Stimulated activated naive CD8-positive, alpha-beta T cell treated with anti-CD3 and anti-CD28 coated beads, Interleukin-15, amount 100 ng/mL, for 72 hours (primary cell): ENCODE results near the gene HIPK4.
A peak's percentile ranks its signal among the peaks of the same experiment; 100 is the strongest.
"Not testable (repeated sequence)": the region's sequence is repeated elsewhere in the genome, so short reads cannot be mapped to it uniquely, and the experiment has no call there.

Experiments used
- ATAC-seq: fragments of 150-1000 bp; cut with Tn5 transposase; 2 replicates; pipeline ENCODE4 v1.10.0; 2021; ENCODE audit warnings: mild to moderate bottlenecking, moderate library complexity
- DNase-seq, 2 donors: peaks; one replicate each; pipeline ENCODE4 v3.0.0; 2021 to 2022
- H3K27ac Mint-ChIP-seq, 2 donors: one replicate each; pipeline ENCODE4 v1.8.0; 2022; ENCODE audit warnings: mild to moderate bottlenecking in 2 of 2, mixed read lengths in 2 of 2, moderate library complexity in 2 of 2
- H3K27me3 Mint-ChIP-seq: one replicate; pipeline ENCODE4 v1.8.0; 2022; ENCODE audit warnings: mixed read lengths
- H3K4me1 Mint-ChIP-seq: one replicate; pipeline ENCODE4 v1.8.0; 2022; ENCODE audit warnings: mild to moderate bottlenecking, mixed read lengths
- H3K4me3 Mint-ChIP-seq, 2 donors: one replicate each; pipeline ENCODE4 v1.8.0; 2022; ENCODE audit warnings: mild to moderate bottlenecking in 2 of 2, mixed read lengths in 2 of 2, moderate library complexity in 1 of 2
- H3K9me3 Mint-ChIP-seq, 2 donors: one replicate each; pipeline ENCODE4 v1.8.0; 2022; ENCODE audit warnings: mixed read lengths in 2 of 2

Gene HIPK4

GRCh38 chr19:40344422-40344821 lies 45.6 kb downstream of the HIPK4 start:
- peak overlapping the region in 1 of 2 donors; percentile 65 for H3K27ac Mint-ChIP-seq
- ATAC-seq (no peak), DNase-seq (no peak)
- H3K4me3 Mint-ChIP-seq = no peak overlapping the region
- no peaks in the 10 kb centered on the region for H3K27me3 Mint-ChIP-seq
- peaks cover 18% of the 10 kb centered on the region for H3K4me1 Mint-ChIP-seq
- no peaks in the 10 kb centered on the region for H3K9me3 Mint-ChIP-seq

GRCh38 chr19:40342644-40343311 lies 47.2 kb downstream of the HIPK4 start:
- H3K27ac Mint-ChIP-seq = peak overlapping the region in 1 of 2 donors; percentile 30
- no peaks in the 10 kb centered on the region for H3K9me3 Mint-ChIP-seq
- no peak for ATAC-seq
- peaks cover 17% of the 10 kb centered on the region for H3K4me1 Mint-ChIP-seq
- no peak overlapping the region for H3K4me3 Mint-ChIP-seq
- DNase-seq = no peak
- no peaks in the 10 kb centered on the region for H3K27me3 Mint-ChIP-seq

- ATAC-seq (no peak), DNase-seq (no peak)
- peak overlapping the region in 1 of 2 donors; percentile 29 for H3K27ac Mint-ChIP-seq
- no peaks in the 10 kb centered on the region for H3K9me3 Mint-ChIP-seq
- H3K4me1 Mint-ChIP-seq = peaks cover 7% of the 10 kb centered on the region
- no peak overlapping the region for H3K4me3 Mint-ChIP-seq
- no peaks in the 10 kb centered on the region for H3K27me3 Mint-ChIP-seq
Measured at GRCh38 chr19:40341601-40342482, 48.1 kb downstream of the HIPK4 start.

GRCh38 chr19:40339018-40339728 lies 50.8 kb downstream of the HIPK4 start:
- Mint-ChIP-seq H3K4me3 (no peak overlapping the region), H3K27ac (peak overlapping the region in 1 of 2 donors; percentile 28), H3K4me1 (peaks cover 5% of the 10 kb centered on the region), H3K27me3 (no peaks in the 10 kb centered on the region), H3K9me3 (no peaks in the 10 kb centered on the region)
- no peak for ATAC-seq
- DNase-seq = no peak

GRCh38 chr19:40337594-40337993 lies 52.4 kb downstream of the HIPK4 start:
- no peaks in the 10 kb centered on the region for H3K9me3 Mint-ChIP-seq
- H3K4me1 Mint-ChIP-seq = no peaks in the 10 kb centered on the region
- no peaks in the 10 kb centered on the region for H3K27me3 Mint-ChIP-seq
- no peak overlapping the region for H3K27ac Mint-ChIP-seq
- DNase-seq (no peak), ATAC-seq (no peak)
- no peak overlapping the region for H3K4me3 Mint-ChIP-seq

GRCh38 chr19:40337107-40337506 lies 52.9 kb downstream of the HIPK4 start:
- no peak overlapping the region for H3K4me3 Mint-ChIP-seq
- no peaks in the 10 kb centered on the region for H3K4me1 Mint-ChIP-seq
- H3K27ac Mint-ChIP-seq = no peak overlapping the region
- no peaks in the 10 kb centered on the region for H3K27me3 Mint-ChIP-seq
- DNase-seq (no peak), ATAC-seq (no peak)
- no peaks in the 10 kb centered on the region for H3K9me3 Mint-ChIP-seq

GRCh38 chr19:40336601-40336900 lies 53.4 kb downstream of the HIPK4 start:
- Mint-ChIP-seq H3K27ac (no peak overlapping the region), H3K9me3 (no peaks in the 10 kb centered on the region), H3K4me1 (no peaks in the 10 kb centered on the region), H3K27me3 (no peaks in the 10 kb centered on the region), H3K4me3 (no peak overlapping the region)
- ATAC-seq = no peak
- DNase-seq = no peak

- ATAC-seq (no peak), DNase-seq (no peak)
- no peak overlapping the region for H3K27ac Mint-ChIP-seq
- H3K4me1 Mint-ChIP-seq = no peaks in the 10 kb centered on the region
- H3K4me3 Mint-ChIP-seq = no peak overlapping the region
- no peaks in the 10 kb centered on the region for H3K9me3 Mint-ChIP-seq
- no peaks in the 10 kb centered on the region for H3K27me3 Mint-ChIP-seq
Measured at GRCh38 chr19:40335855-40336600, 54.0 kb downstream of the HIPK4 start.

- Mint-ChIP-seq H3K9me3 (no peaks in the 10 kb centered on the region), H3K4me1 (no peaks in the 10 kb centered on the region), H3K27me3 (no peaks in the 10 kb centered on the region), H3K4me3 (no peak overlapping the region), H3K27ac (peak overlapping the region in 1 of 2 donors; percentile 19)
- ATAC-seq (no peak), DNase-seq (no peak)
Measured at GRCh38 chr19:40335101-40335500, 54.9 kb downstream of the HIPK4 start.

- H3K9me3 Mint-ChIP-seq, DNase-seq, H3K27ac Mint-ChIP-seq, ATAC-seq, H3K4me3 Mint-ChIP-seq, H3K4me1 Mint-ChIP-seq, H3K27me3 Mint-ChIP-seq: not testable (repeated sequence)
Measured at GRCh38 chr19:40333083-40333482, 56.9 kb downstream of the HIPK4 start.

GRCh38 chr19:40332669-40333068 lies 57.3 kb downstream of the HIPK4 start:
- ATAC-seq = no peak
- Mint-ChIP-seq H3K27me3 (no peaks in the 10 kb centered on the region), H3K9me3 (no peaks in the 10 kb centered on the region), H3K4me1 (no peaks in the 10 kb centered on the region), H3K27ac (no peak overlapping the region), H3K4me3 (no peak overlapping the region)
- DNase-seq = no peak

- no peak overlapping the region for H3K4me3 Mint-ChIP-seq
- H3K9me3 Mint-ChIP-seq = no peaks in the 10 kb centered on the region
- peak overlapping the region in 1 of 2 donors; percentile 48 for H3K27ac Mint-ChIP-seq
Measured at GRCh38 chr19:40331052-40331451, 58.9 kb downstream of the HIPK4 start.

More at GRCh38 chr19:40331052-40331451, 58.9 kb downstream of the HIPK4 start:
- no peak for DNase-seq
- no peak for ATAC-seq
- Mint-ChIP-seq H3K27me3 (no peaks in the 10 kb centered on the region), H3K4me1 (no peaks in the 10 kb centered on the region)
